Measurements from ENCODE around the gene ZNF569.
"Not testable (repeated sequence)": the region's sequence is repeated elsewhere in the genome, so short reads cannot be mapped to it uniquely, and the experiment has no call there.

The ZNF569 gene

DNA sequence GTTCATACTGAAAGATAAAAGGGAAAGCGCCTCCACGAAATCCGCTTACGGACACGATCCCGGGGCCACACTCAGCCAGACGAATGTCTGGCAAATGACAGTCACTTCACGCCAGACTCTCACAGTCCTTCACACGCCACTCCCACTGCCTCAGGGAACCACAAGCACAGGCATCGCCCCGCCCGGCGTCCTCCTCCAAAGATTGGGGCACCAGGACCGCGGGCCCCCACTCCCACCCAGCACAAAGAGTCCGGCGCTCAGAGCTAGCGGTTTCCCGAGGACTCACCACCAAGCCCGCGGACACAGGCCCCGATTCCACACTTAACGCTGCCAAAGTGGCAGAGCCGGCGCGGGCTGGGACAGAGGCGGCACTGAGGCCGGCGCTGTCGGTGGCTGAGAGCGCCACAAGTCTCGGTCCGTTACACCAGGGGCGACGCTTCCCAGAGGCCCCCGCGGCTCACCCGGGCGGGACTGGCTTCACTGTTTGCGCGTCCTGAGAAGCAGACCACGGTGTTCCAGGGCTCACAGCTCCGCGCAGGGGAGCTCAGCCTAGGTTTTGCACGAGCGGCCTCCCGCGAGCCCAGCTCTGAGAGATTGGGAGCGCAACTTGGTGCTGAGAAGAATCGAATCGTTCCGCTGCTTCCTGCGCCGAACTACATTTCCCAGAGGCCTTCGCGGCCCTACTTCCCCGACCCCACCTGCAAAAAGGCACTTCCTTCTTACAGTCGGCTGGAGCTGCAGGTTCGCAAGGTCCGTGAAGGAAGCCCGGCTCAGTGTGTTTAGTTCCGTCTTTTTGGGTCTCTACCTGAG, at the start of gene ZNF569:
ZNF569 (minus strand) TSS at position 647 of the 810 bp plus-strand sequence. CDS start 22,523 bp downstream, outside the sequence.
- DNase-seq, result peak; percentile 91

DNA sequence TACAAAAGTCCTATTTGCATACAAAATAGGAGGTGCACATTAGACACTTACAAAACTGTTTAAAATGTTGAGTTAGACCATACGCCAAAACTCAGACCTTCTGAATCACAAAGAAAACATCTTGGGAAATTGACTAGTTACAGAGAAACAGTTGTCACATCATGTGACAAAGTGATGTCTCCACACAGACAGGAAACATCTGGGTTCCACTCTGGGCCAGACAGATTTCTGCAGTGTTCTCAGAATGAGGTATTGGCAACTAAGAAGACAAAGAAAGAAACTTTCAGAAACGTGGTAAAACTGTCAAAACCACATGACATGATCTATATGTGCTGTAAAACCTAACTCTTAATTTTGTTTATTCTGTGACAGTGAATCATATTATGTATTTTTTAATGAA, 46.2 kb upstream of the ZNF569 start:
- no peak for DNase-seq

DNA sequence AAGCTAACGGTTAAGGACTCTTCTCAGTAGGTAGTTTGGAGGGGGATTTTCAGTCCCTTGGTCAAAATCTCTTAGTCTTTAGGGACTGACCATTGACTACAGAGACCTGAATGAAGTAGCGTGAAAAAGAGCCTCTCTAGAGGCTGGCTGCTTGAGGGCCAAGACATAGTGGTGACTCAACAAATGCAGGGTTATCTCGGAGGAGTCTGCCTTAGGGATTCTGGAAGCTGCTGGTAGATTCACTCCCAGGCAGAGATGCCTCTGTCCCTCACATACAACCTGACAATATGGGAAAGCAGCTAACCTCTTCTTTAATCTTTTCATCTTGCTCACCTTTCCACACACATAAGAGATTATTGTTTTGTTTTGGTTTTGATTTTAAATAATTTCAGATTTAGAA, 44.6 kb upstream of the ZNF569 start:
- no peak for DNase-seq

DNA sequence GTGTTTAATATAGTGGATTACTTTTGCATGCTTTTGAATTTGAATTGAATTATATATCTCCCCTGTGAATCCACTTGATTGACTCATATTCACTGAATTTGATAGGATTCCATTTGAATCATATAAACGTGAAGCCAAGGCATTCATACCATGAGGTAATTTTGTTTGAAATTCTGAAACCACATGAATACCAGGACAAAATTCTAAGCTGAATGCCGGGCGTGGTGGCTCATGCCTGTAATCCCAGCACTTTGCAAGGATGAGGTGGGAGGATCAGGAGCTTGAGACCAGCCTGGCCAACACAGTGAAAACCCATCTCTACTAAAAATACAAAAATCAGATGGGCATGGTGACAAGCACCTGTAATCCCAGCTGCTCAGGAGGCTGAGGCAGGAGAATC, 43.9 kb upstream of the ZNF569 start:
- DNase-seq, result no peak

DNA sequence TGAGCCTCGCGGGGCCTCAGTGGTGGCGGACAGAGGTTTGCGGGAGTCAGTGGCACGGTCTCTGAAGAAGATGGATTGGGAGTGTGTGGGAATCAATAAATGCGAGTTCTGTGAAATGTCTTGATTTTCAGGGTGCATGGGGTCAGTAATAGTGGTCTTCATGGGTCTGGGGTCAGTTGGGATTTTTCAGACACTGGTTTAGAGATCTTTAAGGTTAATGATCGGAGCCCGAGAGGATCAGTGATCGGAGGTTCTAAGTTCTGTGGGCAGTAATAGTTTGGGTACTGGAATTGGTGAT, 39.9 kb upstream of the ZNF569 start:
- no peak for DNase-seq

DNA sequence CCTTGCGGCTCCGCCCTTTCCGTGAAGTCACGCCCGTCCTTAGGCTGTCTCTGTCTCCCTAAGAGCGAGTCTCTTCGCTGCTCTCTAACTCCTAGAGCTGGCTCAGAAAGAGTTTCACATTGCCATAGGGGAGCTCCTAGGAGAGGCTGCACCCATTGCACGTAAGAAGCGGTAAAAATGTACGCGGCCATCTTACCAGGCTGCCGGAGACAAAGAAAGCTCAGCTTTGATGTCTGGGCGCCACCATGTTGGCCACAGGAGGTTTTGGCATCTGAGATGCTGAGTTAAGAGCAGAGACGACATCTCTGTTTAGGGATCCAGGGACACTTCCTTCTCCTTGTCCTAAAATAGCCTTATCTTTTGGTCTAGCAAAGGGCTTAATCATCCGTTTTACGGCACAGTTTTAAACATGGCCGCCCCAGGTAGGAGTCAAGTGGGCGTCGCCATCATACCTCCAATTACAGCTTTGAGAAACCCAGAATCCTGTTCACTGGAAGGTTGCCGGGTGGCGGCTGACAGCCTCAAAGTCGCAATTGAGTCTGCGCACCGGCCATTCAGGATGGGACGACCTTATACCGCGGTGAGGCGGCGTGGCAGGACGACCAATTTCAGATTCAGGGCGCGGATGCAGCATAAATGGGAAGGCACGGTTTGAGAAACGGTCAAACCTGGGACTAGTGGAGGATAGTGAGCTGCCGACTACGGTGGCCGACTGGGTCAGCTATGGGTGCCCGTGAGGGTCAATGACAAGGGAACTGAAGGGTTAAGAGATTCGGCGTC, 39.3 kb upstream of the ZNF569 start, which contains the start of gene ZNF793:
ZNF793 (plus strand) TSS at position 553 of the 780 bp plus-strand sequence. CDS start 16,501 bp downstream, outside the sequence.
- DNase-seq, result peak; percentile 82

DNA sequence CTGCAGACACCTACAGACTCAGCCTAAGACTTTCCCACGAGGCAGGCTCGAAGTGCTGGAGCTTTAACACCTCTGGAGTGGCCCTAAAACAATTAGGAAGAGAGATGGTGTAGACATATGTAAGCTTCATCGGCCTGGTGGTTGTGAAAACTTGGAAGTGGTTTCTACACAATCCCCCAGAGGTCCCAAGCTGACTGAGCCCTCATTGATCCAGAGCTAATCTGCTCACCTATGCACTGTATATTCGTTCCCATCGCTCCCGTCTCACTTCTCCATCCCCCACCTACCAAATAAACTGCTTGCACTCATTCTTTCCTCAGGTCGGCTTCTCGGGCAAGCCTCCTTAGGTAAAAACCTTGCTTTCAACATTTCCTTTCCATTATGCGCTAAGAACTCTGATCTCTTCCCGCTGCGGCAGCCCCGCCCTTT, 38.7 kb upstream of the ZNF569 start:
- DNase-seq, result no peak

DNA sequence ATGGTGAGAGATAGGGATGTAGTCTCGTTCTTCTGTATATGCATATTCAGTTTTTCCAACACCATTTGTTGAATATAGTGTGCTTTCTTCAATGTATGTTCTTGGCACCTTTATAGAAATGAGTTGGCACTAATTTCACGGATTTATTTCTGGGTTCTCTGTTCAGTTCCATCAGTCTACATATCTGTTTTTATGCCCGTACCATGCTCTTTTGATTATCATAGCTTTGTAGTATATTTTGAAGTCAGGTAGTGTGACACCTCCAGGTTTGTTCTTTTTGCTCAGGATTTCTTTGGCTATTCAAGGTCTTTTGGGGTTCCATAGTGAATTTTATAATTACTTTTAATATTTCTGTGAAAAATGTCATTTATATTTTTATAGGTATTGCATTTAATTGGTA, 25.0 kb upstream of the ZNF569 start:
- DNase-seq, result no peak

DNA sequence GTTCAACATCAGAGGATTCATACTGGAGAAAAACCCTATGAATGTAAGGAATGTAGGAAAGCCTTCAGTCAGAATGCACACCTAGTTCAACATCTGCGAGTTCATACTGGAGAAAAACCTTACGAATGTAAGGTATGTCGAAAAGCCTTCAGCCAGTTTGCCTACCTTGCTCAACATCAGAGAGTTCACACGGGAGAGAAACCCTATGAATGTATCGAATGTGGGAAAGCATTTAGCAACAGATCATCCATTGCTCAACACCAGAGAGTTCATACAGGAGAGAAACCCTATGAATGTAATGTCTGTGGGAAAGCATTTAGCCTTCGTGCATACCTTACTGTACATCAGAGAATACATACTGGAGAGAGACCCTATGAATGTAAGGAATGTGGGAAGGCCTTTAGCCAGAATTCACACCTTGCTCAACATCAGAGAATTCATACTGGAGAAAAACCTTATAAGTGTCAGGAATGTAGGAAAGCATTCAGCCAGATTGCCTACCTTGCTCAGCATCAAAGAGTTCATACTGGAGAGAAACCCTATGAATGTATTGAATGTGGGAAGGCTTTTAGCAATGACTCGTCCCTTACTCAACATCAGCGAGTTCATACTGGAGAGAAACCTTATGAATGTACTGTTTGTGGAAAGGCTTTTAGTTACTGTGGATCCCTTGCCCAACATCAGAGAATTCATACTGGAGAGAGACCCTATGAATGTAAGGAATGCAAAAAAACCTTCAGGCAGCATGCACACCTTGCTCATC, 17.3 kb upstream of the ZNF569 start:
- no peak for DNase-seq

DNA sequence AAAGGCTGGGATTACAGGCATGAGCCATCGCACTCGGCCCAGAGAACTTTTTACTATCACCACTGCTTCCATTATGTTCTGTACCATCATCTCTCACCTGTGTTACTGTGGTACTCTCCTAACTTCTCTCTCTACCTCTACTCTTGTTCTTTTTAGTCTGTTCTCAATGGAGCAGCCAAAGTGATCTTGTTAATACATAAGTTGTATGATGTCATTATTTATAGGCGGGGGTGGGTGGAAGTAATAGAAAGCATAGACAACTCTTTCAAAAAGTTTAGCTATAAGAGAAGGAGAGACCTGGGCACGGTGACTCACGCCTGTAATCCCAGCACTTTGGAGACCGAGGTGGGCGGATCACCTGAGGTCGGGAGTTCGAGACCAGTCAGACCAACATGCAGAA, 4.9 kb upstream of the ZNF569 start:
- no peak for DNase-seq

DNA sequence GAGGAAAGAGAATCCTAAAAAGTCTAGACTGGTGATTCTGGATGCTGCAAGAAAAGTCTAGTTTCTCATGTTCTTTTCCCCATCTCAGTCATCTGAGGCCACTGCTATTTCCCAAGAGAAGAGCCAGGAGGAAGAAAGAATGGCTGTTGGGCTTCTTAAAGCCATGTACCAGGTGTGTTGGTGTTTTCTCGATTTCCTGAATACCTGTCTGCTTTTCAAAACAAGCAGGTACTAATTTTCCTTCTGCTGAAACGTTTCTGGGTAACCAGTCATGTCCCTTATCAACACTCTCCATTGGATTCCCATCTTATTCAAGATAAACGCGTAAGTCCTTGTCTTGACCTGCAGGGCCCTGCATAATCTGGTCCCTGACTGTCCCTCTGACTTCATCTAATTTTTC, 3.0 kb upstream of the ZNF569 start:
- no peak for DNase-seq

DNA sequence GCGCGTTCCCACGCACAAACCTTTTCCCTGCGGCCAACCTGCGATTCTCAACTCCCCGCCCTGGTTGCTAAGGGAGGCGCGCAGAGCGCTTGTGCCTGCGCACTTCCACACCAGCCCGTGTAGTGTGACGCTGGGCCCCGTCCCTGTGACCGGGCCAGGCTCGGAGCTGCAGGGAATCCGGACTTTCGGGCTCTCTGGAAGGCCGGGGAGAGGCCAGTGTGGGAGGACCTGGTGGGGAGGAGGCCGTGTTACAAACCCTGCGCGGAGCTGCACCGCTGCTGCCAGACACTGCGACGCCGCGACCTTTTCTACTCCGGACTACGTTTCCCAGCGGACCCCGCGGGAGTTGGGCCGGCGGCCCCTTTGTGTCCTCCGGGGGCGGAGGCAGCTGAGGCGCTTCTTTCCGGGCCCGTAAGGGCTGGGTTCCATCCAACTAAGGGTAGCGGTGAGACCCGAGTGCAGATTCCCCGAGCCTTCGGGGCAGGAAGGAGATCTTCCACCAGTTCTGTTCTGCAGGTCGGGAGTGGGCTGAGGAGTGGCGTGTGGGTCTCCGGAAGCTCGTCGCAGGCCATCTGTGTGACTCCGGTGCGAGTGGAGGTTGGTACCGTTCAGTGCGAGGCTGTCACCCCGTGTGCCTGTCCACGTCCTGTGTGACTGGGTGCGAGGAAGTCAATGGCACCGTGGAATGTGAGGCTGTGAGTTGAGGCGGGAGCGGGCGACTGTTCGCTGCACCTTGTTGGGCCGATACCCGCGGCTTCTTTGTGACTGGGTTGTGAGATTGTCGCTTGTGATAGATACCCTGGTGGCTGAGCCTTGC, 1.9 kb upstream of the ZNF569 start, which contains the start of gene ZNF570:
ZNF570 (plus strand) TSS at position 396 of the 817 bp plus-strand sequence. CDS start 999 bp downstream, outside the sequence.
- DNase-seq, result peak; percentile 89

DNA sequence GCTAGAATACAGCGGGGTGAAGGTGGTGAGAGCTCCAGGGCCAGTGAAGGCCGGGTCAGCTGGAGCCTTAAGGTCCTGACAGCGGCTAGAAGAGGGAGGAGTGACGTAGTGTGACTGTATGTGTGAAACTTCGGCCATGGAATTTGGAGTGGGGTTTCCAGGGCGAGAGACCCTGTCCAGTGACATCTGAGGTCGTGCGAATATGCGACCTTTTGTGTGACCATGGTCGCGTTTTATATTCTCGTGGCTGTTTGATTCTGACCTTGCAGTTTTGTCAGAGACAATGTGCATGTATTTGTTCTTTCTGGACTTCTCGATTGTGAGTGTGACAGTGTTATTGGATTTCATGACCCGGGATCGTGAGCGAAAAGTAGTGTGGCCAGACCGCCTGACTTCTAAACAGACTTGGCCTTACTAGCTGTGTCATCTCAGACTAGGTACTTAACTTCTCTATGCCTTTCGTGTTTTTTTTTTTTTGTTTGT, 405 bp upstream of the ZNF569 start:
- no peak for DNase-seq

DNA sequence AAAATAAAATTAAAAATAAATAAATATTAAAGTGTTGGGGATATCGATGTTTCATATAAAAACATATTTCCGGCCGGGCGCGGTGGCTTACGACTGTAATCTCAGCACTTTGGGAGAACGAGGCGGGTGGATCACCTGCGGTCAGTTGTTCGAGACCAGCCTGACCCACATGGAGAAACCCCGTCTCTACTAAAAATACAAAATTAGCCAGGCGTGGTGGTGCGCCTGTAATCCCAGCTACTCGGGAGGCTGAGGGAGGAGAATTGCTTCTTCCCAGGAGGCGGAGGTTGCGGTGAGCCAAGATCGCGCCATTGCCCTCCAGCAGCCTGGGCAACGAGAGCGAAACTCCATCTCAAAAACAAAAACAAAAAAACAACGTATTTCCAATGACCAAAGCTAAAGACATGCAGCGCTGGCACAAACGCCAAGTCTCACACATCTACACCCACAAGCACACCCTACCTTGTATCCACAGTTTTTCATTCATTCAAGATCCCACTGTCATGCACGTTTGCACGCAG, 907 bp downstream of the ZNF569 start:
- no peak for DNase-seq

DNA sequence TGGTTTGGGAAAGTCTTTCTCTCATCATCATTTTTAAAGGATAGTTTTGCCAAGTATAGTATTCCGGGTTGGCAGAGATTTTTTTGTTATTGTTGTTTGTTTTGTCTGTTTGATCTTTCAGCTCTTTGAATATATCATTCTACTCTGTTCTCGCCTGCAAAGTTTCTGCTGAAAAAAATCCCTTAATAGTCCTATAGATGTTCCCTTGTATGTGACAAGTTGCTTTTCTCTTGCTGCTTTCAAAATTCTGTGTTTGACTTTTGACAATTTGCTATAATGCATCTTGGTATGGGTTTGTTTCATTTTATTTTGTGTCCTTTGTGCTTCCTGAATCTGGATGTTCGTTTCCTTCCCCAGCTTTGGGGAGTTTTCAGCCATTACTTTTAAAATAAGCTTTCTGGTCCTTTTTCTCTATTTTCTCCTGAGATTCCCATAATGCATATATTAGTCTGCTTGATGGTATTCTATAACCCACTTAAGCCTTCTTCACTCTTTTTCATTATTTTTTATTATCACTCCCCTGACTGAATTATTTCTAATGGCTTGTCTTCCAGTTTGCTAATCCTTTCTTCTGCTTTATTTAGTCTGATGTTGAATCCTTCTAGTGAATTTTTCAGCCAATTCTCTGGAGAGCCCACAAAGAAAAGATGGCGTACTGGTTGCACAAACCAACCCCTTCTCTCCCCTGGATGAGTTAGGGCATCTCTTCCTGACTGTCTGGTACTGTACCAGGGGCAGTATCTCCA, 14.6 kb downstream of the ZNF569 start:
- DNase-seq, result no peak

DNA sequence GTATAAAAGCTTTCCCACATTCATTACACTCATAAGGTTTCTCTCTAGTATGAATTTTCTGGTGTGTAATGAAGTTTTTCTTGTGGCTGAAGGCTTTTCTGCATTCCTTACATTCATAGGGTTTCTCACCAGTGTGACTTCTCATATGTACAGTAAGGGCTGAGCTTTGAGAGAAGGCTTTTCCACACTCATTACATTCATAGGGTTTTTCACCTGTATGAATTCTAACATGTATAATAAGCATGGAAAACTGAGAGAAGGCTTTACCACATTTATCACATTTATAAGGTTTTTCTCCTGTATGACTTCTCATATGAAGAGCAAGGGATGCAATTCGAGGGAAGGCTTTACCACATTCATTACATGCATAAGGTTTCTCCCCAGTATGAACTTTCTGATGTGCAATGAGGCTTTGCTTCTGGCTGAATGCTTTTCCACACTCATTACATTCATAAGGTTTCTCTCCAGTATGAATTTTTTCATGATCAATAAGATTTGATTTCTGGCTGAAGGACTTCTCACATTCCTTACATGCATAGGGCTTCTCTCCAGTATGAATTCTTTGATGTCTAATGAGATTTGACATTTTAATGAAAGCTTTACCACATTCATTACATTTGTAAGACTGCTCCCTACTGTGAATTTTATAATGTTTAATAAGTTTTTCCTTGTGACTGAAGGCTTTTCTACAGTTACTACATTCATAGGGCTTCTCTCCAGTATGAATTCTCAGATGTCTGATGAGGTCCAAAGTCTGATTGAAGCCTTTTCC, 53.7 kb downstream of the ZNF569 start:
- no peak for DNase-seq

DNA sequence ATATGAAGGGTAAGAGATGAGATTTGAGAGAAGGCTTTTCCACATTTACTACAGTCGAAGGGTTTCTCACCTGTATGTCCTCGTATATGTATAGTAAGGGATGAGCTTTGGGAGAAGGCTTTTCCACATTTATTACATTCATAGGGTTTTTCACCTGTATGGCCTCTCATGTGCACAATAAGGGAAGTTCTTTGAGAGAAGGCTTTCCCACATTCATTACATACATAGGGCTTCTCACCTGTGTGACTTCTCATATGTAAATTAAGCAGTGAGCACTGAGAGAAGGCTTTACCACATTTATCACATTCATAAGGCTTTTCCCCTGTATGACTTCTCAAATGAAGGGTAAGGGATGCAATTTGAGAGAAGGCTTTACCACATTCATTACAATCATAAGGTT, 54.5 kb downstream of the ZNF569 start:
- DNase-seq, result no peak

DNA sequence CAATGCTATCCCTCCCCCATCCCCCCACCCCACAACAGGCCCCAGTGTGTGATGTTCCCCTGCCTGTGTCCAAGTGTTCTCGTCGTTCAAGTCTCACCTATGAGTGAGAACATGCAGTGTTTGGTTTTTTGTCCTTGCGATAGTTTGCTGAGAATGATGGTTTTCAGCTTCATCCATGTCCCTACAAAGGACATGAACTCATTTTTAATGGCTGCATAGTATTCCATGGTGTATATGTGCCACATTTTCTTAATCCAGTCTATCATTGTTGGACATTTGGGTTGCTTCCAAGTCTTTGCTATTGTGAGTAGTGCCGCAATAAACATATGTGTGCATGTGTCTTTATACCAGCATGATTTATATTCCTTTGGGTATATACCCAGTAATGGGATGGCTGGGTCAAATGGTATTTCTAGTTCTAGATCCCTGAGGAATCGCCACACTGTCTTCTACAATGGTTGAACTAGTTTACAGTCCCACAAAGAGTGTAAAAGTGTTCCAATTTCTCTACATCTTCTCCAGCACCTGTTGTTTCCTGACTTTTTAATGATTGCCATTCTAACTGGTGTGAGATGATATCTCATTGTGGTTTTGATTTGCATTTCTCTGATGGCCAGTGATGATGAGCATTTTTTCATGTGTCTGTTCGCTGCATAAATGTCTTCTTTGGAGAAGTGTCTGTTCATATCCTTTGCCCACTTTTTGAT, 61.0 kb downstream of the ZNF569 start:
- DNase-seq, result not testable (repeated sequence)

DNA sequence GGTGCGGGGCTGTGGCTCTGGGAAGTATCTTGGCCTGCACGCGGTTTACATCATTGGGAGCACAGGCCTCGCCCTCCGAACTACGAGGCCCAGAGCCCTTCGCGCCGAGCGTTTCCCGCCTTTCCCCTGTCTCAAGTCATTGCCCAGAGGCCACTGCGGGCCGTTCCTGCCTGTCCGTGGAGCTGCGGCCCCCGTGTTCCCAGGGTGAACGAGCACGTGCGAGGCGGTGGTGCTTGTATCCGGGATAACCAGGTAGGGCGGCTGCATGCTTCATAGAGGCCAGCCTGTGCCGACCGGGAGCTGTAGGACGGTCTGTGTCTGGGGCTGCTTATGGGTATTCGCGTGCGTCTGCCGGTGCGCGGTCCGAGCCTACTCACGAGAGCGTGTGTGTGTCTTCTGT, 63.8 kb downstream of the ZNF569 start:
- no peak for DNase-seq

DNA sequence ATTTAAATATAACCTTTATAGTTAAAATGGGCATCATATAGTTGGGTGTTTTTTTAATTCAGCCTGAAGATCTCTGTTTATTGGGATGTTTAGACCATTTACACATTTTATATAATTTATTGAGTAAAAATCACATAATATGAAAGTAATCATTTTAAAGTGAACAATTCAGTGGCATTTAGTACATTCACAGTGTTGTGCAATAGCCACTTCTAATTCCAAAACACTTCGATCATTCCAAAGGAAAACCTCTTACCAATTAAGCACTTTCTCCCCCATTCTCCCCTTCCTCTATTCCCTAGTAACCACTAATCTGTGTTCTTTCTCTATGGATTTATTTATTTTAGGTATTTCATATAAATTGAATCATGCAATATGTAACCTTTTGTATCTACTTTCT, 66.2 kb downstream of the ZNF569 start:
- DNase-seq, result no peak
